ENCODE data around the gene KRT79.

- no peak for TF ChIP-seq CTCF (IDR thresholded peaks at IDR 0.05; ENCODE audit: insufficient read depth, low read length)
- no peak for TF ChIP-seq SPI1 (IDR thresholded peaks at IDR 0.05; ENCODE audit: borderline replicate concordance, low read depth)
These were observed 61.3 kb downstream of the KRT79 start for GRCh38 chr12:52772772-52773171.
